Neural crest cell (in vitro differentiated cells): ENCODE measurements around the gene BRAF. TPM values are rescaled to one million over a fixed set of nuclear protein-coding genes. Genes with fewer than 3 reads are reported as not detected.
A peak's percentile ranks its signal among the peaks of the same experiment; 100 is the strongest.

ENCODE experiments used
- DNase-seq: peaks from one replicate; pipeline ENCODE4 v3.0.0; 2021; ENCODE audit warnings: low read depth, mixed read lengths, low spot score
- H3K27ac Mint-ChIP-seq: one replicate; pipeline ENCODE4 v1.8.0; 2021; ENCODE audit warnings: mild to moderate bottlenecking, mixed read lengths; ENCODE audit not compliant: unreplicated experiment
- H3K27me3 Mint-ChIP-seq: 2 replicates; pipeline ENCODE4 v1.8.0; 2021; ENCODE audit warnings: low read depth, mild to moderate bottlenecking, mixed read lengths
- H3K36me3 Mint-ChIP-seq: 2 replicates; pipeline ENCODE4 v1.8.0; 2021; ENCODE audit warnings: low read depth, mild to moderate bottlenecking, mixed read lengths
- H3K4me1 Mint-ChIP-seq: 2 replicates; pipeline ENCODE4 v1.8.0; 2021; ENCODE audit warnings: mixed read lengths
- H3K4me3 Mint-ChIP-seq: one replicate; pipeline ENCODE4 v1.8.0; 2021; ENCODE audit warnings: mild to moderate bottlenecking, mixed read lengths
- H3K9me3 Mint-ChIP-seq: 2 replicates; pipeline ENCODE4 v1.8.0; 2021; ENCODE audit warnings: mixed read lengths
- CTCF ChIP-seq: fragments of 200-600 bp; sonication (generic); conservative IDR thresholded peaks from 2 replicates; pipeline ENCODE4 v1.5.0; 2021; ENCODE audit warnings: antibody characterized with exemption, mild to moderate bottlenecking
- total RNA-seq: library from RNA; stranded (reverse); gene quantifications from 2 replicates; pipeline ENCODE4 v1.2.1, GENCODE V29; 2021

The BRAF gene
- total RNA-seq, 1 donor from 2014 or later, result 27.7 TPM

DNA sequence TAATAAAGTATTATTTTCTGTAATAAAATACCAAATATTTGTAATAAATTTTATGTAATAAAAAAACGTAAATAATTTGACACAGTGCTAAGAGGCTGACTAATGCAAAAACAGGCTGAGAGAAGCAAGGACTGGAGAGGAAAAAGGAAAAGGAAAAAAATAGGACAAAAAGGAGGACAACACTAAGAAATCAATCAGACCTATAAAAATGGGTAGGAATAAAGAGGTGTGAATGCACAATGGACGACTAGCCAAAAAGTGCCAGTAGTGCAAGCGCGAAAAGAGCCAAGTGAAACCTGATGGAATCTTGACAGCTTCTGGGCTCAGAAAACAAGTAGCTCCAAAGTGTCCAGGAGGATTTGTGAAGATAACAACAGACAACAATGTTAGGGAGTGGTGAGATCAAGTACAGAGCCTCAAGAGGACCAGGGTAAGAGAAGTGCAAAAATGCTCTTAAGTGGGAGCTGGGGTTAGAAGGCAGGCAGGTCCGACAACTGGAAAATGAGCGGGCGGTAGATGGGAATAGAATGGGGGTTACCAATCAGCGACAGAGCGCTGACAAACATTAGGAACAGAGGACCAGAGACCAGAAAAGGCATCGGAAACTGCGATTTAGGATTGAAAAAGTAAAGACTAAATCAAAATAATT is 1.2 kb downstream of the BRAF start:
- Mint-ChIP-seq H3K9me3 (no peaks in the 10 kb centered on the region), H3K36me3 (no peaks in the 10 kb centered on the region), H3K4me3 (no peak overlapping the region), H3K27me3 (peaks cover 1% of the 10 kb centered on the region), H3K4me1 (peaks cover 9% of the 10 kb centered on the region), H3K27ac (no peak overlapping the region)
- no peak for DNase-seq
- no peak for TF ChIP-seq CTCF

DNA sequence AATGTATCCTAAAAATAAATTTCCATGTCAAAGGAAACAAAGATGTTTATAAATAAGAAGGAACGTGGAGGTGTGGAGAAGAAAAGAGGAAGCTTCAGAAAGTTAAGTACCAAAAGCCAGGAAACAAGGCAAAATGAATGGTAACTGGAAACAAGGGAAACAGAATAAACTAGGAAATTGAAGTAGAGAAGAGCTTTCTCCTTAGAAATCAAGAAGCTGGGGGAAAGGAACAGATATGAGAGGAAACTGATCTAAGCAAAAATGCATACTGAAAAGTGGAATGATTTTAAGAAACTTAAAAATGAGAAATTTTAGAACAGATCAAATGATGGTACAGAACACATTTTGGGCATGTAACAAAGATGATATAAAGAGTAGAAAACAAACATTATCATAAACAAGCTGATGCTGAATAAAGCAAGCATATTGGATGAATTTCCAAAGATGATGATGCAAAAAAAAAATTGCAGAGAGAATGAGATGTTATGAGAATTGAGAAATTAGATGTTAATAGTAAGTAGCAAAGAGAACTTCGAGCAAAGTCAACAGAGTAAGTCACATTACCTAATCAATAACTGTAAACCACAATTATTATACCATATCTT is 1.9 kb downstream of the BRAF start:
- Mint-ChIP-seq H3K27ac (no peak overlapping the region), H3K4me1 (peaks cover 9% of the 10 kb centered on the region), H3K9me3 (no peaks in the 10 kb centered on the region), H3K27me3 (no peaks in the 10 kb centered on the region), H3K36me3 (peaks cover 2% of the 10 kb centered on the region), H3K4me3 (no peak overlapping the region)
- TF ChIP-seq CTCF, result no peak
- DNase-seq, result no peak

DNA sequence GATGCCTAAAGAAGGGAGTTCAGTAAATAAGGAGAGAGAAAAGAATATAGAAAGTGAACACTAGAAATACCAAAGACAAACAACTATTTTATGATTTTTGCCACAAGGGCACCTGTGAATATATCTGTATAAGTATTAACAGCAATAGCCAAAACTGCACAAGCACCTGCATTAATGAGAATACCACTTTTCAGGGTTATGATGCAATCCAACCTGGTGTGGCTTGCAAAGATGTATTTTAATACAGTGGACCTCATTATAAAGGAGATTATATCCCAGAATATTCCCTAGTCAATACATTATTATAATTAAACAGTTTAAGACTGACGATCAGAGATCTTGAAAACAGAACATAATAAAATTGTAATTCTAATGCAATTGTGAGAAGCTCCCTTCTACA is 4.0 kb downstream of the BRAF start:
- H3K9me3 Mint-ChIP-seq, result no peaks in the 10 kb centered on the region

DNA sequence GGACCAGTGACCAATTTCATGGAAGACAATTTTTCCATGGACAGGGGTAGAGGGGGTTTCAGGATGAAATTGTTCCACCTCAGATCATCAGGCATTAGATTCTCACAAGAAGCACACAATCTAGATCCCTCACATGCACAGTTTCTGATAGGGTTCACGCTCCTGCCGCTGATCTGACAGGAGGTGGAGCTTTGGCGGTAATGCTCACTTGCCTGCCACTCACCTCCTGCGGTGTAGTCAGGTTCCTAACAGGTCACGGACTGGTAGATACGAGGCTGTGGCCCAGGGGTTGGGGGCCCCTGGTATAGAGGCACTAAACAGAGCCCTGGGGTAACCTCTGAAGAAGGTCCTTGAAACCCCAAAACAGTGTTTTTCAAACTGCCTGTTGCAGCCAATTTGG is 6.5 kb downstream of the BRAF start:
- Mint-ChIP-seq H3K4me1 (peaks cover 12% of the 10 kb centered on the region), H3K36me3 (peaks cover 3% of the 10 kb centered on the region), H3K4me3 (no peak overlapping the region), H3K27ac (no peak overlapping the region), H3K27me3 (no peaks in the 10 kb centered on the region), H3K9me3 (no peaks in the 10 kb centered on the region)
- TF ChIP-seq CTCF, result no peak
- no peak for DNase-seq

More for the DNA sequence above, 4.0 kb downstream of the BRAF start:
- peaks cover 3% of the 10 kb centered on the region for H3K36me3 Mint-ChIP-seq
- H3K27me3 Mint-ChIP-seq, result no peaks in the 10 kb centered on the region
- H3K27ac Mint-ChIP-seq, result no peak overlapping the region
- H3K4me1 Mint-ChIP-seq, result peaks cover 12% of the 10 kb centered on the region
- TF ChIP-seq CTCF, result no peak
- DNase-seq, result no peak
- H3K4me3 Mint-ChIP-seq, result peak overlapping the region; percentile 42

GRCh38 chr7:140917258-140917657 is 7.5 kb downstream of the BRAF start:
- Mint-ChIP-seq H3K36me3 (peaks cover 3% of the 10 kb centered on the region), H3K27me3 (no peaks in the 10 kb centered on the region), H3K4me1 (peaks cover 17% of the 10 kb centered on the region), H3K9me3 (no peaks in the 10 kb centered on the region), H3K4me3 (no peak overlapping the region), H3K27ac (no peak overlapping the region)
- DNase-seq, result no peak
- no peak for TF ChIP-seq CTCF
